ENCODE data around the gene CELSR1. TPM values are rescaled to one million over a fixed set of nuclear protein-coding genes. Genes with fewer than 3 reads are reported as not detected.
"Not testable (repeated sequence)": the region's sequence is repeated elsewhere in the genome, so short reads cannot be mapped to it uniquely, and the experiment has no call there.

CELSR1 gene
- polyA plus RNA-seq, 2 donors = 19.8 to 34.8 TPM

DNA sequence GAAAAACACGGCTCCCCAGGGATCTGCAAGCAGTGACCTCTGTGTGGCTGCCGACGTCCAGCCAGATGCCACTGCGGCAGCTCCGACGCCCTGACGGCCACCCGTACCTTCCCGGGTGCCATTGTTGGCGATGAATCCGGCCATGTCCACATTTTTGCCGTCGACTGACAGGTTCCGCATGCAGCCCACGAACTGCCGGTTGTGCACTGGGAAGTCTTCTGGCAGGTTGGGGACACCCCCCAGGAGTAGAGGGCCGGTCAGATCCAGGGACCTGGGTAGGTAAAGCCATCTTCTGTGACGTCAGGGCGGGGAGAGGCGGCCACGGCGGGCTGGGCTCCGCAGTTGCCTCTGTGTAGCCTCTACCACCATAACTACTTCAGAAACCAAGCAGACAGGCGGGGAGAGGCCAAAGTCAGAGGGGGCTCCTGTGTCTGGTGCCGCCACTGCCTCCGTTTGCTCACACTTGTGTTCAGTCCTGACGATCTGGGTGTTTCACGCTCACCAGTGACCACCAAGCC, 127.1 kb downstream of the CELSR1 start:
- Histone ChIP-seq H3K27ac (ENCODE audit: low read depth in 2 of 2, low read length in 1 of 2) (no peak overlapping the region), H3K4me3 (ENCODE audit: low read depth in 1 of 2, low read length in 2 of 2) (no peak overlapping the region), H3K36me3 (ENCODE audit: control insufficient read depth in 2 of 2, insufficient read depth in 2 of 2, low read length in 1 of 2) (peaks cover 0 to 26% of the 10 kb centered on the region in 2 donors), H3K9me3 (ENCODE audit: control insufficient read depth in 2 of 2, insufficient read depth in 1 of 2, low read depth in 1 of 2, low read length in 1 of 2) (peaks cover 0 to 2% of the 10 kb centered on the region in 2 donors), H3K27me3 (ENCODE audit: control insufficient read depth in 1 of 2, insufficient read depth in 2 of 2, low read length in 2 of 2) (no peaks in the 10 kb centered on the region), H3K4me1 (ENCODE audit: control insufficient read depth in 2 of 2, insufficient read depth in 2 of 2, low read length in 1 of 2) (peaks cover 0 to 3% of the 10 kb centered on the region in 2 donors)
- WGBS, 2 donors = 89 to 93% methylated on average over 28 of the region's 28 CpGs

DNA sequence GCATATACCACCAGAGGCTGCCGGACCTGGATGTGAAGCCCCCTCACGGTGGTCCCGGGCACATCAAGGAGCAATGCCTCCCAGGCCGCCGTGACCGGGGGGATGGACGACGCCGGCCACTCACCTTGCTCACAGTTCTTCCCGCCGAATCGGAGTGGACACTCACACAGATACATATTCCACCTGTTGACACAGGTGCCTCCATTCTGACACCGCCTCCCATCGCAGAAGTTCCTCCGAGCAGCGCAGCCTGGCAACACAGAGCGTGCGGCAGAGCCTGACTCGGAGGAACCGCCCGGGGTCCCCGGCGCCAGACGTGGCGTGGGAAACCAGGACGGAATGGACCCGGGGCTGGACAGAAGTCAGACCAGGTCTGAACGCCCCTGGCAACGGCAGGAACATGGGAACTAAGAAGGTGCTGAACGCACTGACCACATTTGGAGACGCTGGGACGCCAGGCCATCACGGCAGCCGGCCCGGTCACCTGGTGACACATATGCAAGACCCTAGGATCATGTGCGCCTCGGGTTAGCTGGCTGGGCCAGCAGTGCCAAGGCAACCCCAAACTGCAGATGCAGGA, 127.7 kb downstream of the CELSR1 start:
- Histone ChIP-seq H3K4me3 (ENCODE audit: low read depth in 1 of 2, low read length in 2 of 2) (no peak overlapping the region), H3K36me3 (ENCODE audit: control insufficient read depth in 2 of 2, insufficient read depth in 2 of 2, low read length in 1 of 2) (peaks cover 0 to 23% of the 10 kb centered on the region in 2 donors), H3K27ac (ENCODE audit: low read depth in 2 of 2, low read length in 1 of 2) (no peak overlapping the region), H3K9me3 (ENCODE audit: control insufficient read depth in 2 of 2, insufficient read depth in 1 of 2, low read depth in 1 of 2, low read length in 1 of 2) (peaks cover 0 to 2% of the 10 kb centered on the region in 2 donors), H3K27me3 (ENCODE audit: control insufficient read depth in 1 of 2, insufficient read depth in 2 of 2, low read length in 2 of 2) (no peaks in the 10 kb centered on the region), H3K4me1 (ENCODE audit: control insufficient read depth in 2 of 2, insufficient read depth in 2 of 2, low read length in 1 of 2) (peaks cover 0 to 3% of the 10 kb centered on the region in 2 donors)
- WGBS, 2 donors = 93 to 94% methylated on average over 37 of the region's 37 CpGs

DNA sequence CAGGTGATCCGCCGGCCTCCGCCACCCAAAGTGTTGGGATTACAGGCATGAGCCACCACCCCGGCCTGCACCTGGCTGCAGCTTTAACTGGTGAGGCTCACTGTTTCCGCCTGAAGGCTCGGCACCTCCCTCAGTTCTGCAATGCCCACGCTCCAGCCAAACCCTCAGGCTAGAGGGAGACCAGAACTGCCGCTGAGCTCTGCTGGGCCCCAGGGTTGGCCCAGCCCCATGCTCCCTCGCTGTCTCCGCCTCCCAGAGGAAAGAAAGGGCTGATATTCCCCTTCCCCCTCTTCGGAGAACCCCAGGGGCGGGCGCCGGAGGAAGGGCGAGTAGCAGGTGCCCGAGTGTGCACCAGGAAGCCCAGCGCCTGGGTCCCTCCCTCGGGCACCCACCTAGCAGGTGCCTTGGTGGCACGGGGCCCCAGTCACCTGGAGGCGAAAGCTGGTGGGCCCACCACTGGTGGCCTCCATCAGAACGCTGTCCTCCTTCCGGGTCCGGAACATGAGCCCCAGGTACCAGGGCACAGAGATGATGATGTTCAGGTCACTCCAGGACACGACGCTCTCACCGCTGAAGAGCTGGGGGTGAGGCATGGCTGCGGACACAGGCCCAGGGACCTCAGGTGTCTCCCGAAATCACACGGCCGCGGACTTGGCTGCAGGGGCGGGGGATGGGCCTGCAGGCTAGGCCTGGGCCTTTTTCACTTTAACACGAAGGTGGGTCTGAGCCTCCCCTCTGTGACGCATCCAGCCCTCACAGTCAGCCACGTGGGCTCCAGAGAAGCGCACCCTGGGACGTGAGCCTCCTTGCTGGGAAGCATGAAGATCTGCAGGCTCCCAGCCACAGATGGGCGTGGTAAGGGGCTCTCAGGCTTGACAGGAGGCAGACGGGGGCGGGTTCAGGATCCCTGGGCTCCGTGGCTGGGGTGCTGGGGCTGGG, 128.6 kb downstream of the CELSR1 start:
- H3K27ac ChIP-seq (ENCODE audit: low read depth in 2 of 2, low read length in 1 of 2) = no peak overlapping the region
- 81 to 83% methylated on average over 41 of the region's 41 CpGs for WGBS, 2 donors
- no peak overlapping the region for H3K4me3 ChIP-seq (ENCODE audit: low read depth in 1 of 2, low read length in 2 of 2)
- peaks cover 0 to 3% of the 10 kb centered on the region in 2 donors for H3K4me1 ChIP-seq (ENCODE audit: control insufficient read depth in 2 of 2, insufficient read depth in 2 of 2, low read length in 1 of 2)
- peaks cover 0 to 23% of the 10 kb centered on the region in 2 donors for H3K36me3 ChIP-seq (ENCODE audit: control insufficient read depth in 2 of 2, insufficient read depth in 2 of 2, low read length in 1 of 2)
- H3K27me3 ChIP-seq (ENCODE audit: control insufficient read depth in 1 of 2, insufficient read depth in 2 of 2, low read length in 2 of 2) = no peaks in the 10 kb centered on the region
- H3K9me3 ChIP-seq (ENCODE audit: control insufficient read depth in 2 of 2, insufficient read depth in 1 of 2, low read depth in 1 of 2, low read length in 1 of 2) = peaks cover 0 to 2% of the 10 kb centered on the region in 2 donors

DNA sequence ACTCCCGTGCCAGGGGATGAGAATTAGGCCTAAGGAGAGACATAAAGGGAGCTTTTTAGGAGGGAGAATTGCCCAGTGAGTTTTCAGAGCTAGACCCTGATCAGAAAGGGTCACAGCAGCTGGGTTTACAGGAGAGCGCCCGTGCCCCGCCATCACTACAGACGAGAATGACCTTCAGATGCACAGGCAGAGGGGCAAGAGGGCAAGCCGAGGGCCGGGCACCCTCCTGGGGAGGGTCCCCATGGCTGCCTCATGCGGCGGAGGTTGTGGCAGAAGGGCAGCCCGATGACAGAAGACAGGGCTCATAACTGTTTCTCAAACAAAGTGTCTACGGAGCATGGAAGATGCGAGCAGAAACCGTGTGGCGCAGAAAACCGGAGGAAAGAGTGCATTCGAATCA, 129.7 kb downstream of the CELSR1 start:
- 88 to 92% methylated on average over 16 of the region's 16 CpGs for WGBS, 2 donors
- H3K27me3 ChIP-seq (ENCODE audit: control insufficient read depth in 1 of 2, insufficient read depth in 2 of 2, low read length in 2 of 2) = no peaks in the 10 kb centered on the region
- peaks cover 0 to 2% of the 10 kb centered on the region in 2 donors for H3K9me3 ChIP-seq (ENCODE audit: control insufficient read depth in 2 of 2, insufficient read depth in 1 of 2, low read depth in 1 of 2, low read length in 1 of 2)
- peaks cover 0 to 22% of the 10 kb centered on the region in 2 donors for H3K36me3 ChIP-seq (ENCODE audit: control insufficient read depth in 2 of 2, insufficient read depth in 2 of 2, low read length in 1 of 2)
- H3K27ac ChIP-seq (ENCODE audit: low read depth in 2 of 2, low read length in 1 of 2) = no peak overlapping the region
- peaks cover 0 to 3% of the 10 kb centered on the region in 2 donors for H3K4me1 ChIP-seq (ENCODE audit: control insufficient read depth in 2 of 2, insufficient read depth in 2 of 2, low read length in 1 of 2)
- no peak overlapping the region for H3K4me3 ChIP-seq (ENCODE audit: low read depth in 1 of 2, low read length in 2 of 2)

DNA sequence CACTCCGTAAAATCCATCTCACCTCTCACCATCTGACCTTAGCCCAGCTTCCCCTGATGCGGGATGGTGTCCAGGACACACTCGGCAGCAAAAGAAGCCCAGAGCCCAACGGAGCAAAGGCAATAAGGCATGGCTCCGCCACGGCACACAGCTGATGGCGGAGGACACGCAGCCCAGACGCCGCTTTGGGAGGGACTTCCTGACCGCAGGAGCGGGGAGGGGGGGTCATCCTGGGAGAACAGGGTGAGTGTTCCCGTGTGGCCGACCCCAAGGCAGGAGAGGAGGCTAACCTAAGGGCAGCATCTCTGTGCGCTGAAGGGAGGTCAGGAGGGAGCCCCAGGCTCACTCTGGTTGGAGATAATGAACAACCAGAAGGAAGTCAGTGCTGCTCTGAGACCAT, 130.6 kb downstream of the CELSR1 start:
- Histone ChIP-seq H3K27me3 (ENCODE audit: control insufficient read depth in 1 of 2, insufficient read depth in 2 of 2, low read length in 2 of 2) (no peaks in the 10 kb centered on the region), H3K4me3 (ENCODE audit: low read depth in 1 of 2, low read length in 2 of 2) (no peak overlapping the region), H3K27ac (ENCODE audit: low read depth in 2 of 2, low read length in 1 of 2) (no peak overlapping the region), H3K36me3 (ENCODE audit: control insufficient read depth in 2 of 2, insufficient read depth in 2 of 2, low read length in 1 of 2) (peaks cover 0 to 20% of the 10 kb centered on the region in 2 donors), H3K9me3 (ENCODE audit: control insufficient read depth in 2 of 2, insufficient read depth in 1 of 2, low read depth in 1 of 2, low read length in 1 of 2) (peaks cover 0 to 2% of the 10 kb centered on the region in 2 donors), H3K4me1 (ENCODE audit: control insufficient read depth in 2 of 2, insufficient read depth in 2 of 2, low read length in 1 of 2) (peaks cover 0 to 3% of the 10 kb centered on the region in 2 donors)
- 86 to 91% methylated on average over 15 of the region's 15 CpGs for WGBS, 2 donors

DNA sequence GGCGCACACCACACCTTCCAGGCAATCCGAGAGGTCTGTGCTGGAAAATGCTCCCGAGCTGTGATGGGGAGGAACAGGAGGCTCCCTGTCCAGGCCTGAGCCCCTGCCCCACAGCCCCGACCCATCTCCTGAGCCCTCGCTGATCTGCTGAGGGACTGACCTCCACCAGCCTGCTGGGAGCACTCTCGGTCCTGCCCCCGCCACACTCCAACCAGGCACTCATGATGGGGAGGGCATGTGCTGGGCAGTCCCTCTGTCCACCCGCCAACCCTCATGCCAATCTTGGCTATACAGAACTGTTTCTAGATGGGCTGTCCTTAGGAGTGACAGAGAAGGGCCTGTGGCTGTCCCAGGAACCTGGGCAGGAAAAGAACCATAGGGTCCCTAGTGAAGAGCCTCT, 131.1 kb downstream of the CELSR1 start:
- Histone ChIP-seq H3K4me3 (ENCODE audit: low read depth in 1 of 2, low read length in 2 of 2) (no peak overlapping the region), H3K27me3 (ENCODE audit: control insufficient read depth in 1 of 2, insufficient read depth in 2 of 2, low read length in 2 of 2) (no peaks in the 10 kb centered on the region), H3K36me3 (ENCODE audit: control insufficient read depth in 2 of 2, insufficient read depth in 2 of 2, low read length in 1 of 2) (peaks cover 0 to 21% of the 10 kb centered on the region in 2 donors), H3K27ac (ENCODE audit: low read depth in 2 of 2, low read length in 1 of 2) (no peak overlapping the region), H3K4me1 (ENCODE audit: control insufficient read depth in 2 of 2, insufficient read depth in 2 of 2, low read length in 1 of 2) (peaks cover 0 to 3% of the 10 kb centered on the region in 2 donors), H3K9me3 (ENCODE audit: control insufficient read depth in 2 of 2, insufficient read depth in 1 of 2, low read depth in 1 of 2, low read length in 1 of 2) (peaks cover 0 to 2% of the 10 kb centered on the region in 2 donors)
- 90 to 93% methylated on average over 8 of the region's 8 CpGs for WGBS, 2 donors

DNA sequence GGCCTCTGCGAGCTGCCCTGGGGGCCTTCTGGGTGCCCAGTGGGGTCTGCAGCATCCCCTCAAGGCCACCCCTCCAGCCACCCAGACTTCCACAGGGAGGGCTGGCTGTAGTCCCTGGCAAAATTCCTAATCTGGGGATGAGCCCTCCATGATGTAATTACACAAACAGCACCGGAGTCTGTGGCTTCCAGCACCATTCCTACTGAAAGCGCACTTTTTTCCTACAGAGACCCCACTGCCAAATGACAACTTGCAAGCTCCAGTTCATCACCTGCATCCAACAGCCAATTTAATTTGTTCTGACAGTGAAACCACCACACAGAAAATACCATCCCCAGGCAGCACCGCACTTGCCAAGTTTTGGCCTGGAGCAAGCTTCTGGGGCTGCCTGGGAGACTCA, 131.5 kb downstream of the CELSR1 start:
- peaks cover 0 to 23% of the 10 kb centered on the region in 2 donors for H3K36me3 ChIP-seq (ENCODE audit: control insufficient read depth in 2 of 2, insufficient read depth in 2 of 2, low read length in 1 of 2)
- H3K9me3 ChIP-seq (ENCODE audit: control insufficient read depth in 2 of 2, insufficient read depth in 1 of 2, low read depth in 1 of 2, low read length in 1 of 2) = peaks cover 0 to 2% of the 10 kb centered on the region in 2 donors
- H3K4me3 ChIP-seq (ENCODE audit: low read depth in 1 of 2, low read length in 2 of 2) = no peak overlapping the region
- H3K4me1 ChIP-seq (ENCODE audit: control insufficient read depth in 2 of 2, insufficient read depth in 2 of 2, low read length in 1 of 2) = peaks cover 0 to 3% of the 10 kb centered on the region in 2 donors
- no peak overlapping the region for H3K27ac ChIP-seq (ENCODE audit: low read depth in 2 of 2, low read length in 1 of 2)
- no peaks in the 10 kb centered on the region for H3K27me3 ChIP-seq (ENCODE audit: control insufficient read depth in 1 of 2, insufficient read depth in 2 of 2, low read length in 2 of 2)
- 81 to 87% methylated on average over 4 of the region's 4 CpGs for WGBS, 2 donors

DNA sequence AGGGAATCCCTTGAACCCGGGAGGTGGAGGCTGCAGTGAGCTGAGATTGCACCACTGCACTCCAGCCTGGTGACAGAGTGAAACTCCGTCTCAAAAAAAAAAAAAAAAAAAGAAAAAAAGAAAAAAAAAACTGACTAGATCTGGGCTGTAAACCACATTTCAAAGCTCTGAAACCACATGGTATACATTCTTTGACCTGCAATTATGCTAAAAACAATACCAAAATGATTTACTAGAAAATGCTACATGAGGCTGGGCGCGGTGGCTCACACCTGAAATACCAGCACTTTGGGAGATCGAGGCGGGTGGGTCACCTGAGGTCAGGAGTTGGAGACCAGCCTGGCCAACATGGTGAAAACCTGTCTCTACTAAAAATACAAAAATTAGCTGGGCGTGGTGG, 133.5 kb downstream of the CELSR1 start:
- WGBS, 2 donors = 76 to 87% methylated on average over 7 of the region's 7 CpGs
- not testable (repeated sequence) for H3K4me1 ChIP-seq (ENCODE audit: control insufficient read depth in 2 of 2, insufficient read depth in 2 of 2, low read length in 1 of 2); H3K27me3 ChIP-seq (ENCODE audit: control insufficient read depth in 1 of 2, insufficient read depth in 2 of 2, low read length in 2 of 2); H3K9me3 ChIP-seq (ENCODE audit: control insufficient read depth in 2 of 2, insufficient read depth in 1 of 2, low read depth in 1 of 2, low read length in 1 of 2); H3K27ac ChIP-seq (ENCODE audit: low read depth in 2 of 2, low read length in 1 of 2); H3K4me3 ChIP-seq (ENCODE audit: low read depth in 1 of 2, low read length in 2 of 2)
- peaks cover 0 to 19% of the 10 kb centered on the region in 2 donors for H3K36me3 ChIP-seq (ENCODE audit: control insufficient read depth in 2 of 2, insufficient read depth in 2 of 2, low read length in 1 of 2)

DNA sequence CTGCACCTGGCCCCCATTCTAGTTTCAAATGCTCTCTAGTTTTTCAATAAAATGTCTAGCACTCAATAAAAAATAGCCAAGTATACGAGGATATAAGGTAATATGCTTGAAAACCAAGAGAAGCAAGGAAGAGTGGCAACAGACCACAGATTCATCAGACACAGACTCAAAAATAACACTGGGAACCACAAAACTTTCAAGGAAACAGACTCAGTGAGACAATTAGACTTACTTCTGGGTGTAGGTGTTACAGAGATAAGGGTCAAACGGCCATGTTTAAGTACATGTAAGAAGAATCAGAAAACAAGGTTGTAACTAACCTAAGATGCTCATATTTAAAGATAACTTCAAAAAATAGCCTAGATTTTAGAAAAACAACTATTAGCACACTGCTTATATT, 134.9 kb downstream of the CELSR1 start:
- WGBS, 2 donors = 71 to 82% methylated on average over 2 of the region's 2 CpGs
- Histone ChIP-seq H3K4me1 (ENCODE audit: control insufficient read depth in 2 of 2, insufficient read depth in 2 of 2, low read length in 1 of 2) (no peaks in the 10 kb centered on the region), H3K9me3 (ENCODE audit: control insufficient read depth in 2 of 2, insufficient read depth in 1 of 2, low read depth in 1 of 2, low read length in 1 of 2) (peaks cover 0 to 2% of the 10 kb centered on the region in 2 donors), H3K4me3 (ENCODE audit: low read depth in 1 of 2, low read length in 2 of 2) (no peak overlapping the region), H3K27ac (ENCODE audit: low read depth in 2 of 2, low read length in 1 of 2) (no peak overlapping the region), H3K36me3 (ENCODE audit: control insufficient read depth in 2 of 2, insufficient read depth in 2 of 2, low read length in 1 of 2) (peaks cover 0 to 27% of the 10 kb centered on the region in 2 donors), H3K27me3 (ENCODE audit: control insufficient read depth in 1 of 2, insufficient read depth in 2 of 2, low read length in 2 of 2) (no peaks in the 10 kb centered on the region)

Measured in esophagus (tissue), 2 donors.